Esophagus muscularis mucosa (tissue), 4 donors: ENCODE data around the gene HSD17B1. TPM values are rescaled to one million over a fixed set of nuclear protein-coding genes. Genes with fewer than 3 reads are reported as not detected.

Experiments used
- DNase-seq: peaks from one replicate; pipeline ENCODE4 v3.0.0-alpha.2; 2017; ENCODE audit errors: extremely low spot score
- H3K27ac ChIP-seq, 4 donors: fragments of 200-600 bp; sonication (generic); replicated peaks in 1 of 4; 1 replicate in 3 of 4; 2 replicates in 1 of 4; pipeline ENCODE4 v1.5.1; 2016 to 2019; ENCODE audit warnings: mild to moderate bottlenecking in 1 of 4
- H3K27me3 ChIP-seq, 4 donors: fragments of 200-600 bp; sonication (generic); one replicate each; pipeline versions ENCODE4 v1.5.1 to v1.6.0; 2016 to 2019
- H3K36me3 ChIP-seq, 4 donors: fragments of 200-600 bp; sonication (generic); one replicate each; pipeline ENCODE4 v1.5.1; 2016 to 2019
- H3K4me1 ChIP-seq, 4 donors: fragments of 200-600 bp; sonication (generic); one replicate each; pipeline ENCODE4 v1.5.1; 2016 to 2019
- H3K4me3 ChIP-seq, 4 donors: fragments of 200-600 bp; sonication (generic); 1 replicate in 2 of 4; 2 replicates in 2 of 4; pipeline ENCODE4 v1.5.1; 2016 to 2019; ENCODE audit warnings: mild to moderate bottlenecking in 4 of 4, moderate library complexity in 1 of 4
- H3K9me3 ChIP-seq, 4 donors: fragments of 200-600 bp; sonication (generic); 1 replicate in 3 of 4; 2 replicates in 1 of 4; pipeline ENCODE4 v1.5.1; 2016 to 2019
- EP300 ChIP-seq: sonication (generic); formaldehyde crosslinking; IDR thresholded peaks from one replicate; pipeline ENCODE4 v1.6.1; 2017; ENCODE audit warnings: antibody characterized with exemption
- POLR2A ChIP-seq: fragments of 450-650 bp; IDR thresholded peaks from one replicate; pipeline ENCODE4 v1.6.1; 2017; ENCODE audit warnings: antibody characterized with exemption, moderate library complexity, mild to moderate bottlenecking, low read depth
- POLR2AphosphoS5 ChIP-seq, 2 donors: sonication (generic); formaldehyde crosslinking; IDR thresholded peaks; one replicate each; pipeline ENCODE4 v1.6.1; 2017; ENCODE audit warnings: antibody characterized with exemption in 2 of 2
- WGBS: methylation state at CpG from one replicate; pipeline ENCODE4 v1.1.5; 2018; 5-methylcytosine and 5-hydroxymethylcytosine counted together
- intact Hi-C: fragments of 100-400 bp; cut with DNase I; formaldehyde crosslinking; loops from one replicate; pipeline ENCODE4 v1.15.1; 2023
- total RNA-seq, 4 donors: library from RNA; depleted of rRNA; stranded (reverse); fragments of >200 nt; gene quantifications; one replicate each; pipeline versions ENCODE4 v1.1.0 to v1.2.1, GENCODE V29; 2016
- TF ChIP-seq, protein P1 (sequence below), 3 experiments: fragments of 200-600 bp in 2 of 3; fragments of 450-650 bp in 1 of 3; sonication (generic) in 2 of 3; IDR thresholded peaks; one replicate each; pipeline ENCODE4 v1.5.1; 2017 to 2019; ENCODE audit warnings: antibody characterized with exemption in 3 of 3, mild to moderate bottlenecking in 2 of 3, moderate library complexity in 1 of 3

HSD17B1 gene
- total RNA-seq, 4 donors from 2014 or later = 0.13 to 2.5 (median 0.62) TPM

DNA sequence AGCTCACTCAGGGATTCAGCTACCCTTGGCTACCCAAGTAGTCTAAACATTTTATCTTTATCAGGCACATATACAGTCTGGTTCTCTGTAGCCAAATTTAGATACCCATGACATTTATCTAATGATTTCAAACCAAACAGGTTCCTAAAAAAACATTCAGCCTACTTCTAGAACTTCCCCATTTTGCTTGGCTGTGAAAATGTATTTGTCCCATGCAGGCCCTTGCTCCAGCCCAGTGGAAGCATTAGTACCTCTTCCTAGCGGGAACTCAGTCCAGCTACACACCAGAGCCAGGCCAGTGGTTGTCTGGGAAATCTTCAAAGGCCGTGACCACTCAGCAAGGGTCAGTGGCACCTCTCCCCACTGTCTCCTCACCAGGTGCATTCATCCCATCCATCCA, 42.9 kb upstream of the HSD17B1 start:
- intact Hi-C loops = loop anchor here (5.0 kb wide), 1 partner anchor 43 kb away; no protein-coding TSS in a partner anchor
- Histone ChIP-seq H3K27ac (no peak overlapping the region), H3K9me3 (no peaks in the 10 kb centered on the region), H3K27me3 (no peaks in the 10 kb centered on the region), H3K4me1 (peaks cover 16 to 42% (median 24%) of the 10 kb centered on the region in 4 donors), H3K36me3 (peaks cover 25 to 79% (median 65%) of the 10 kb centered on the region in 4 donors), H3K4me3 (no peak overlapping the region)
- WGBS = 80% methylated on average over 2 of the region's 2 CpGs
- TF ChIP-seq, protein P1, sequence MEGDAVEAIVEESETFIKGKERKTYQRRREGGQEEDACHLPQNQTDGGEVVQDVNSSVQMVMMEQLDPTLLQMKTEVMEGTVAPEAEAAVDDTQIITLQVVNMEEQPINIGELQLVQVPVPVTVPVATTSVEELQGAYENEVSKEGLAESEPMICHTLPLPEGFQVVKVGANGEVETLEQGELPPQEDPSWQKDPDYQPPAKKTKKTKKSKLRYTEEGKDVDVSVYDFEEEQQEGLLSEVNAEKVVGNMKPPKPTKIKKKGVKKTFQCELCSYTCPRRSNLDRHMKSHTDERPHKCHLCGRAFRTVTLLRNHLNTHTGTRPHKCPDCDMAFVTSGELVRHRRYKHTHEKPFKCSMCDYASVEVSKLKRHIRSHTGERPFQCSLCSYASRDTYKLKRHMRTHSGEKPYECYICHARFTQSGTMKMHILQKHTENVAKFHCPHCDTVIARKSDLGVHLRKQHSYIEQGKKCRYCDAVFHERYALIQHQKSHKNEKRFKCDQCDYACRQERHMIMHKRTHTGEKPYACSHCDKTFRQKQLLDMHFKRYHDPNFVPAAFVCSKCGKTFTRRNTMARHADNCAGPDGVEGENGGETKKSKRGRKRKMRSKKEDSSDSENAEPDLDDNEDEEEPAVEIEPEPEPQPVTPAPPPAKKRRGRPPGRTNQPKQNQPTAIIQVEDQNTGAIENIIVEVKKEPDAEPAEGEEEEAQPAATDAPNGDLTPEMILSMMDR (IDR thresholded peaks at IDR 0.05) = no peak
- TF ChIP-seq POLR2AphosphoS5 (IDR thresholded peaks at IDR 0.05) (no peak), EP300 (no peak), POLR2A (no peak)
- no peak for DNase-seq

DNA sequence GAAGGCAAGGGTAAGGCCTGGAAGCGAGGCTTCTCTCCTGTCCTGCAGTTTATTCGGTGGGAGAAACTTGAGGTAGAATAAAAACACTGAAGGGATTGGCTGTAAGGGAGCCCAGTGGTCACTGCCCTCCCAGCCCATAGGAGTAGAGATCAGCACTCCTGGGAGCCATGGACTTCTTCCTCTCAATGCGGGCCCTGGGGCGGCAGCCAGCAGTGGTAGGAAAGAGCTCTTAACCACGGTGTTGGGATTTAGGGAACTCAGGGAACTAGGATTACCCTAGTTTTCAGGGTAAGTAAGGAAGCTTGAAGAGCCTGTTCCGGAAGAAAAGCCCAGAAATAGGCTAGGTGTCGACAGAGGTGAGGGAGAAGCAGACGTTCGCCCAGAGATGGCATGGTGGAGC, 40.5 kb upstream of the HSD17B1 start:
- H3K9me3 ChIP-seq = no peaks in the 10 kb centered on the region
- DNase-seq = no peak
- WGBS = 91% methylated on average over 7 of the region's 9 CpGs
- peaks cover 29 to 47% (median 36%) of the 10 kb centered on the region in 4 donors for H3K4me1 ChIP-seq
- H3K27ac ChIP-seq = peak overlapping the region; percentile 52 to 96 (median 69)
- H3K27me3 ChIP-seq = no peaks in the 10 kb centered on the region
- TF ChIP-seq EP300 (no peak), POLR2A (no peak), POLR2AphosphoS5 (IDR thresholded peaks at IDR 0.05) (no peak)
- TF ChIP-seq, protein P1 (IDR thresholded peaks at IDR 0.05) = no peak
- peaks cover 24 to 74% (median 62%) of the 10 kb centered on the region in 4 donors for H3K36me3 ChIP-seq
- intact Hi-C loops = no loop called here
- no peak overlapping the region for H3K4me3 ChIP-seq

DNA sequence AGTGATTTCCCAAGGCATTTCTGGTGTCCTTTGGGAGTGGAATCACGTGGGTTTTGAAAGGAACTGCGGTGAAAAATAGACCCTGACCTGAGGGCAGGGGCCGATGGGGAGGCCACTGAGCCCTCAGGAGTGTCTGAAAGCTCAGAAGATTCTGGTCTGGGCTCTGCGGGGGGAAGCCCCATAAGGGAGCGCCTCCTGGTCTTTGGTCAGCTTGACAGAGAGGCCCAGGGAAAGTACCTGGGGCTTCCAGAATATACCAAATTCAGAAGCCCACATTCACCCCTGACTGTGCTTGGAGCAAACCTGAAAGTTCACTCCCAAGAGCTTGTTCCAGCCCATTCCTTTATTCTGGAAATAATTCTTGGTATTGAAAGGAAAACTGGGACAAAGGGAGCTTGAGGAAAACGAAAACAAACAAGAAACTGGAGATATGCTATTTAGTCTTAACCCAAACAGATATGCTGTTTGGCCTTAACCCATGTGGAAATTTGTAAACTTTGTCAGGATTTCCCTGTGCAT, 39.9 kb upstream of the HSD17B1 start:
- peaks cover 35 to 52% (median 41%) of the 10 kb centered on the region in 4 donors for H3K4me1 ChIP-seq
- 72% methylated on average over 3 of the region's 6 CpGs for WGBS
- H3K9me3 ChIP-seq = no peaks in the 10 kb centered on the region
- TF ChIP-seq POLR2AphosphoS5 (IDR thresholded peaks at IDR 0.05) (no peak), EP300 (no peak), POLR2A (no peak)
- TF ChIP-seq, protein P1 (IDR thresholded peaks at IDR 0.05) = no peak
- peak overlapping the region; percentile 52 to 96 (median 69) for H3K27ac ChIP-seq
- H3K27me3 ChIP-seq = no peaks in the 10 kb centered on the region
- DNase-seq = no peak
- H3K4me3 ChIP-seq = no peak overlapping the region
- H3K36me3 ChIP-seq = peaks cover 19 to 68% (median 57%) of the 10 kb centered on the region in 4 donors
- intact Hi-C loops = no loop called here

DNA sequence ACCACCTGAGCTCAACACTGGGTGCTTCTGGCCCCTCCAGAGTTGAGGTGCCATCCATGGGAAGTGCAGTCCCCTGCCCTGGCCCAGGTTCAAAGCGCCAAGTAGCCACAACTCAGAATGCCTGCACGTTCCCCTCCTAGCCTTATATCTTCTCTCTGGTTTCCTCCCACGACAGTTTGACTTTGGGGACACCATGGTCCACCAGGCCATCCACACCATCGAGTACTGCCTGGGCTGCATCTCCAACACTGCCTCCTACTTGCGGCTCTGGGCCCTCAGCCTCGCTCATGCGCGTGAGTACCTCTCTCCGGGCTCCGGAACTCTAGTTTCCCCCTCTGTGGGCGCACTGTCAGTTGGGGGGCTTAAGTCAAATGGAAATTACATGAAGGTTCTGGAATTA, 39.0 kb upstream of the HSD17B1 start:
- H3K36me3 ChIP-seq = peaks cover 12 to 60% (median 48%) of the 10 kb centered on the region in 4 donors
- no peak overlapping the region for H3K4me3 ChIP-seq
- no peaks in the 10 kb centered on the region for H3K27me3 ChIP-seq
- peaks cover 44 to 61% (median 50%) of the 10 kb centered on the region in 4 donors for H3K4me1 ChIP-seq
- intact Hi-C loops = no loop called here
- WGBS = over 99% methylated on average over 11 of the region's 11 CpGs
- TF ChIP-seq EP300 (no peak), POLR2AphosphoS5 (IDR thresholded peaks at IDR 0.05) (no peak), POLR2A (no peak)
- TF ChIP-seq, protein P1 (IDR thresholded peaks at IDR 0.05) = no peak
- DNase-seq = no peak
- H3K9me3 ChIP-seq = no peaks in the 10 kb centered on the region
- peak overlapping the region; percentile 52 to 96 (median 69) for H3K27ac ChIP-seq
